Mesenchymal stem cell (in vitro differentiated cells and primary cell): ENCODE results near the gene LHFPL2.

Experiments
- DNase-seq: peaks from one replicate; pipeline ENCODE4 v3.0.0-alpha.2; 2013
- H2AFZ ChIP-seq: one replicate; pipeline ENCODE4 v1.6.1; 2013; ENCODE audit warnings: low read depth, mild to moderate bottlenecking, control low read depth, inconsistent platforms, low read length, moderate library complexity
- H2AK5ac ChIP-seq: 2 replicates; pipeline ENCODE4 v1.6.1; 2013; ENCODE audit warnings: low read length, moderate library complexity, mild to moderate bottlenecking, inconsistent platforms; ENCODE audit not compliant: severe bottlenecking
- H2BK120ac ChIP-seq: one replicate; pipeline ENCODE4 v1.6.1; 2013; ENCODE audit warnings: low read depth, mild to moderate bottlenecking, inconsistent platforms, low read length, moderate library complexity
- H2BK12ac ChIP-seq, 2 experiments: one replicate each; pipeline ENCODE4 v1.6.1; 2013; ENCODE audit warnings: inconsistent platforms in 2 of 2, low read length in 2 of 2, mild to moderate bottlenecking in 2 of 2, moderate library complexity in 2 of 2, control low read depth in 1 of 2
- H2BK15ac ChIP-seq: one replicate; pipeline ENCODE4 v1.6.1; 2013; ENCODE audit warnings: mild to moderate bottlenecking, low read depth, inconsistent platforms; ENCODE audit not compliant: poor library complexity, severe bottlenecking
- H2BK5ac ChIP-seq: 2 replicates; pipeline ENCODE4 v1.6.1; 2013; ENCODE audit warnings: low read depth, mild to moderate bottlenecking, low read length, control low read depth, inconsistent platforms; ENCODE audit not compliant: poor library complexity, severe bottlenecking
- H3K14ac ChIP-seq, 2 experiments: one replicate each; pipeline ENCODE4 v1.6.1; 2013; ENCODE audit warnings: inconsistent platforms in 2 of 2, low read length in 2 of 2, control low read depth in 1 of 2, mild to moderate bottlenecking in 1 of 2, moderate library complexity in 1 of 2
- H3K18ac ChIP-seq, 2 experiments: one replicate each; pipeline ENCODE4 v1.6.1; 2013; ENCODE audit warnings: inconsistent platforms in 2 of 2, low read length in 2 of 2, control low read depth in 1 of 2, low read depth in 1 of 2, mild to moderate bottlenecking in 1 of 2
- H3K23ac ChIP-seq, 2 experiments: one replicate each; pipeline ENCODE4 v1.6.1; 2013; ENCODE audit warnings: inconsistent platforms in 2 of 2, low read length in 2 of 2, mild to moderate bottlenecking in 2 of 2, moderate library complexity in 2 of 2, control low read depth in 1 of 2
- H3K27ac ChIP-seq: 2 replicates; pipeline ENCODE4 v1.5.1; 2013; ENCODE audit warnings: mild to moderate bottlenecking, moderate library complexity, low read length, control low read depth, inconsistent platforms; ENCODE audit not compliant: poor library complexity, severe bottlenecking
- H3K27me3 ChIP-seq, 2 experiments: 2 replicates each; pipeline versions ENCODE4 v1.6.1 to v1.7.0; 2013; ENCODE audit warnings: low read length in 2 of 2, mild to moderate bottlenecking in 2 of 2, moderate library complexity in 2 of 2, control low read depth in 1 of 2, inconsistent platforms in 1 of 2; ENCODE audit not compliant: control insufficient read depth in 1 of 2, insufficient read depth in 1 of 2
- H3K36me3 ChIP-seq, 2 experiments: 2 replicates each; pipeline versions ENCODE4 v1.6.1 to v1.7.0; 2013; ENCODE audit warnings: low read length in 2 of 2, control low read depth in 1 of 2, inconsistent platforms in 1 of 2, low read depth in 1 of 2, mild to moderate bottlenecking in 1 of 2; ENCODE audit not compliant: insufficient read depth in 2 of 2, control insufficient read depth in 1 of 2
- H3K4ac ChIP-seq, 2 experiments: one replicate each; pipeline ENCODE4 v1.6.1; 2013; ENCODE audit warnings: inconsistent platforms in 2 of 2, low read length in 2 of 2, mild to moderate bottlenecking in 2 of 2, moderate library complexity in 2 of 2, control low read depth in 1 of 2, low read depth in 1 of 2
- H3K4me1 ChIP-seq: 2 replicates; pipeline ENCODE4 v1.6.1; 2013; ENCODE audit warnings: low read depth, low read length, control low read depth; ENCODE audit not compliant: control insufficient read depth, insufficient read depth
- H3K4me2 ChIP-seq: 2 replicates; pipeline ENCODE4 v1.6.1; 2013; ENCODE audit warnings: low read length, mild to moderate bottlenecking, inconsistent platforms; ENCODE audit not compliant: poor library complexity, severe bottlenecking
- H3K4me3 ChIP-seq, 2 experiments: 2 replicates each; pipeline versions ENCODE4 v1.5.1 to v1.7.0; 2013; ENCODE audit warnings: low read length in 2 of 2, mild to moderate bottlenecking in 2 of 2, control low read depth in 1 of 2, low read depth in 1 of 2; ENCODE audit not compliant: insufficient read depth in 1 of 2
- H3K79me1 ChIP-seq: replicated peaks from 2 replicates; pipeline ENCODE4 v1.6.1; 2013; ENCODE audit warnings: mild to moderate bottlenecking, control low read depth, low read length, inconsistent platforms; ENCODE audit not compliant: poor library complexity, severe bottlenecking
- H3K9ac ChIP-seq: 2 replicates; pipeline ENCODE4 v1.7.0; 2013; ENCODE audit warnings: mild to moderate bottlenecking, low read length, moderate library complexity
- H3K9me3 ChIP-seq: 2 replicates; pipeline ENCODE4 v1.7.0; 2013; ENCODE audit warnings: mild to moderate bottlenecking, low read length; ENCODE audit not compliant: control insufficient read depth
- H4K8ac ChIP-seq: one replicate; pipeline ENCODE4 v1.6.1; 2013; ENCODE audit warnings: inconsistent platforms, mild to moderate bottlenecking, low read length, moderate library complexity
- H4K91ac ChIP-seq: one replicate; pipeline ENCODE4 v1.6.1; 2013; ENCODE audit warnings: mild to moderate bottlenecking, low read length, inconsistent platforms
- WGBS: methylation state at CpG from one replicate; pipeline ENCODE4 v1.1.7; 2013; ENCODE audit warnings: mixed read lengths; 5-methylcytosine and 5-hydroxymethylcytosine counted together

LHFPL2 gene

GRCh38 chr5:78612227-78613150 lies 36.1 kb downstream of the LHFPL2 start:
- Histone ChIP-seq H3K36me3 (peaks cover 0 to 40% of the 10 kb centered on the region in 2 experiments), H2BK120ac (no peak overlapping the region), H4K8ac (no peak overlapping the region), H2BK12ac (no peak overlapping the region), H3K9ac (no peak overlapping the region), H3K18ac (no peak overlapping the region), H3K27me3 (no peaks in the 10 kb centered on the region), H3K14ac (no peak overlapping the region), H4K91ac (no peak overlapping the region), H3K23ac (no peak overlapping the region), H3K9me3 (no peaks in the 10 kb centered on the region), H3K4me2 (no peak overlapping the region), H2AK5ac (peak overlapping the region; percentile 47), H2AFZ (no peak overlapping the region), H3K27ac (peak overlapping the region; percentile 9), H2BK5ac (no peak overlapping the region), H2BK15ac (no peak overlapping the region), H3K4ac (no peak overlapping the region), H3K4me1 (peaks cover 18% of the 10 kb centered on the region), H3K4me3 (no peak overlapping the region), H3K79me1 (peaks cover 13% of the 10 kb centered on the region)
- WGBS: 97% methylated on average over 2 of the region's 3 CpGs
- DNase-seq: no peak

GRCh38 chr5:78611126-78611605 lies 37.4 kb downstream of the LHFPL2 start:
- Histone ChIP-seq H3K4me3 (no peak overlapping the region), H3K27ac (no peak overlapping the region), H2BK5ac (no peak overlapping the region), H3K4ac (no peak overlapping the region), H3K9me3 (no peaks in the 10 kb centered on the region), H2BK120ac (no peak overlapping the region), H3K27me3 (no peaks in the 10 kb centered on the region), H4K8ac (no peak overlapping the region), H2AFZ (no peak overlapping the region), H3K14ac (no peak overlapping the region), H2AK5ac (peak overlapping the region; percentile 14), H3K23ac (no peak overlapping the region), H3K36me3 (peaks cover 0 to 36% of the 10 kb centered on the region in 2 experiments), H3K4me1 (peaks cover 18% of the 10 kb centered on the region), H4K91ac (no peak overlapping the region), H2BK12ac (no peak overlapping the region), H2BK15ac (no peak overlapping the region), H3K9ac (peak overlapping the region; percentile 42), H3K4me2 (no peak overlapping the region), H3K79me1 (peaks cover 13% of the 10 kb centered on the region), H3K18ac (no peak overlapping the region)
- peak; percentile 61 for DNase-seq
- WGBS: 38% methylated on average over 4 of the region's 4 CpGs

GRCh38 chr5:78610636-78611035 lies 37.9 kb downstream of the LHFPL2 start:
- H3K27ac ChIP-seq: no peak overlapping the region
- H2AFZ ChIP-seq: no peak overlapping the region
- no peak overlapping the region for H3K4me3 ChIP-seq
- no peak overlapping the region for H2BK15ac ChIP-seq
- peak overlapping the region in 1 of 2 experiments; percentile 65 for H3K14ac ChIP-seq
- H3K18ac ChIP-seq: peak overlapping the region in 1 of 2 experiments; percentile 73
- H3K4me2 ChIP-seq: no peak overlapping the region
- H3K27me3 ChIP-seq: no peaks in the 10 kb centered on the region
- no peak overlapping the region for H4K8ac ChIP-seq
- peaks cover 0 to 31% of the 10 kb centered on the region in 2 experiments for H3K36me3 ChIP-seq
- H3K4ac ChIP-seq: peak overlapping the region in 1 of 2 experiments; percentile 82
- H2AK5ac ChIP-seq: no peak overlapping the region
- no peak overlapping the region for H2BK120ac ChIP-seq
- peak overlapping the region; percentile 42 for H3K9ac ChIP-seq
- no peak for DNase-seq
- H3K9me3 ChIP-seq: no peaks in the 10 kb centered on the region
- H3K23ac ChIP-seq: no peak overlapping the region
- WGBS: 83% methylated on average over 3 of the region's 3 CpGs
- no peak overlapping the region for H2BK5ac ChIP-seq
- peak overlapping the region in 1 of 2 experiments; percentile 42 for H2BK12ac ChIP-seq
- peaks cover 18% of the 10 kb centered on the region for H3K4me1 ChIP-seq
- H4K91ac ChIP-seq: no peak overlapping the region
- H3K79me1 ChIP-seq: peaks cover 13% of the 10 kb centered on the region

GRCh38 chr5:78610163-78610583 lies 38.4 kb downstream of the LHFPL2 start:
- H3K14ac ChIP-seq: peak overlapping the region in 1 of 2 experiments; percentile 79
- peak; percentile 70 for DNase-seq
- H3K27ac ChIP-seq: no peak overlapping the region
- no peak overlapping the region for H3K23ac ChIP-seq
- no peaks in the 10 kb centered on the region for H3K27me3 ChIP-seq
- peak overlapping the region; percentile 79 for H2AK5ac ChIP-seq
- peak overlapping the region in 1 of 2 experiments; percentile 42 for H2BK12ac ChIP-seq
- H2BK15ac ChIP-seq: no peak overlapping the region
- H4K8ac ChIP-seq: peak overlapping the region; percentile 55
- H3K79me1 ChIP-seq: peaks cover 13% of the 10 kb centered on the region
- peaks cover 0 to 31% of the 10 kb centered on the region in 2 experiments for H3K36me3 ChIP-seq
- H3K9me3 ChIP-seq: no peaks in the 10 kb centered on the region
- H3K4me2 ChIP-seq: no peak overlapping the region
- H3K18ac ChIP-seq: peak overlapping the region; percentile 44 to 73
- H3K4me3 ChIP-seq: peak overlapping the region in 1 of 2 experiments; percentile 23
- peak overlapping the region; percentile 41 for H4K91ac ChIP-seq
- H2BK5ac ChIP-seq: no peak overlapping the region
- peaks cover 18% of the 10 kb centered on the region for H3K4me1 ChIP-seq
- no peak overlapping the region for H2BK120ac ChIP-seq
- H3K9ac ChIP-seq: peak overlapping the region; percentile 65
- no peak overlapping the region for H2AFZ ChIP-seq
- WGBS: 81% methylated on average over 7 of the region's 7 CpGs
- peak overlapping the region in 1 of 2 experiments; percentile 82 for H3K4ac ChIP-seq
